ENCODE measurements around the gene STXBP6.

The STXBP6 gene

GRCh38 chr14:25074099-25074685 is 24.2 kb upstream of the STXBP6 start:
- no peak overlapping the region for H3K27ac ChIP-seq (replicated peaks)
- DNase-seq (ENCODE audit: low read depth in 1 of 2, low spot score in 1 of 2): no peak
- no peak overlapping the region for H3K4me3 ChIP-seq (replicated peaks; ENCODE audit: insufficient read depth, low read length)
- TF ChIP-seq CTCF (IDR thresholded peaks at IDR 0.05; ENCODE audit: insufficient read depth, low read length) (no peak), GABPA (IDR thresholded peaks at IDR 0.05; ENCODE audit: low read depth) (no peak), REST (IDR thresholded peaks at IDR 0.05; ENCODE audit: insufficient replicate concordance, low read depth) (no peak), SPI1 (IDR thresholded peaks at IDR 0.05; ENCODE audit: borderline replicate concordance, low read depth) (no peak), POLR2AphosphoS5 (IDR thresholded peaks at IDR 0.05; ENCODE audit: low read depth) (no peak)
- no peaks in the 10 kb centered on the region for H3K27me3 ChIP-seq (ENCODE audit: insufficient read depth, poor library complexity, severe bottlenecking)

- Histone ChIP-seq H3K27me3 (ENCODE audit: insufficient read depth, poor library complexity, severe bottlenecking) (no peaks in the 10 kb centered on the region), H3K4me3 (replicated peaks; ENCODE audit: insufficient read depth, low read length) (no peak overlapping the region), H3K27ac (replicated peaks) (no peak overlapping the region)
- TF ChIP-seq CTCF (IDR thresholded peaks at IDR 0.05; ENCODE audit: insufficient read depth, low read length) (no peak), SPI1 (IDR thresholded peaks at IDR 0.05; ENCODE audit: borderline replicate concordance, low read depth) (no peak), POLR2AphosphoS5 (IDR thresholded peaks at IDR 0.05; ENCODE audit: low read depth) (no peak), GABPA (IDR thresholded peaks at IDR 0.05; ENCODE audit: low read depth) (no peak), REST (IDR thresholded peaks at IDR 0.05; ENCODE audit: insufficient replicate concordance, low read depth) (no peak)
- no peak for DNase-seq (ENCODE audit: low read depth in 1 of 2, low spot score in 1 of 2)
These were observed 19.9 kb upstream of the STXBP6 start for GRCh38 chr14:25069879-25070278.

GRCh38 chr14:25067600-25067999 is 17.7 kb upstream of the STXBP6 start:
- TF ChIP-seq SPI1 (IDR thresholded peaks at IDR 0.05; ENCODE audit: borderline replicate concordance, low read depth): no peak
- no peak for TF ChIP-seq GABPA (IDR thresholded peaks at IDR 0.05; ENCODE audit: low read depth)
- TF ChIP-seq REST (IDR thresholded peaks at IDR 0.05; ENCODE audit: insufficient replicate concordance, low read depth): no peak
- no peak for TF ChIP-seq POLR2AphosphoS5 (IDR thresholded peaks at IDR 0.05; ENCODE audit: low read depth)
- TF ChIP-seq CTCF (IDR thresholded peaks at IDR 0.05; ENCODE audit: insufficient read depth, low read length): no peak
- Histone ChIP-seq H3K4me3 (replicated peaks; ENCODE audit: insufficient read depth, low read length) (no peak overlapping the region), H3K27me3 (ENCODE audit: insufficient read depth, poor library complexity, severe bottlenecking) (no peaks in the 10 kb centered on the region), H3K27ac (replicated peaks) (no peak overlapping the region)
- DNase-seq (ENCODE audit: low read depth in 1 of 2, low spot score in 1 of 2): no peak
